ENCODE data around the gene MEGF6. TPM values are rescaled to one million over a fixed set of nuclear protein-coding genes. Genes with fewer than 3 reads are reported as not detected.

The MEGF6 gene
- total and polyA plus RNA-seq, 2 of the 8 experiments (the other 6 are each of a cell fraction or from before 2014, with no cell fraction given): 4.1 to 14.8 TPM

- no peak overlapping the region for H2BK120ac ChIP-seq (replicated peaks; ENCODE audit: low read depth, low read length)
- peaks cover 3 to 6% of the 10 kb centered on the region in 2 experiments; a peak in 2 of 4 replicates for H3K9me3 ChIP-seq (ENCODE audit: insufficient read depth in 2 of 2, low read depth in 1 of 2, low read length in 1 of 2)
- H3K27ac ChIP-seq (ENCODE audit: low read depth, low read length): no peak overlapping the region
- H2BK15ac ChIP-seq (ENCODE audit: low read length): no peak overlapping the region
- no peak overlapping the region for H3K4ac ChIP-seq (replicated peaks; ENCODE audit: insufficient read length, low read depth, low read length)
- no peak overlapping the region for H2AK5ac ChIP-seq (ENCODE audit: low read depth, low read length)
- H3K4me1 ChIP-seq (replicated peaks in 1 of 4; ENCODE audit: control insufficient read depth in 3 of 4, insufficient read depth in 4 of 4, low read length in 3 of 4): no peaks in the 10 kb centered on the region
- H3K56ac ChIP-seq (replicated peaks; ENCODE audit: insufficient read length, low read depth, low read length): no peak overlapping the region
- H3K23me2 ChIP-seq (ENCODE audit: low read depth, low read length): no peaks in the 10 kb centered on the region
- H3K9ac ChIP-seq (replicated peaks in 1 of 4; ENCODE audit: extremely low read depth in 1 of 4, low read depth in 3 of 4, low read length in 3 of 4): no peak overlapping the region; a peak in 1 of 7 replicates
- H4K20me1 ChIP-seq (replicated peaks in 1 of 2; ENCODE audit: control insufficient read depth in 1 of 2, insufficient read depth in 2 of 2, low read length in 2 of 2): peaks cover 0 to 3% of the 10 kb centered on the region in 2 experiments
- no peak overlapping the region for H3K4me3 ChIP-seq (ENCODE audit: extremely low read depth in 1 of 4, insufficient read depth in 2 of 4, low read depth in 3 of 4, low read length in 4 of 4)
- no peak overlapping the region for H3K14ac ChIP-seq (ENCODE audit: insufficient read length)
- H4K8ac ChIP-seq (ENCODE audit: extremely low read depth, insufficient read depth, low read length): no peak overlapping the region
- no peaks in the 10 kb centered on the region for H3K79me1 ChIP-seq (ENCODE audit: low read depth, low read length)
- DNase-seq (ENCODE audit: low read depth in 1 of 2, low spot score in 2 of 2) (no peak), FAIRE-seq (no peak)
- H3K18ac ChIP-seq (ENCODE audit: extremely low read depth, low read length): no peak overlapping the region
- H3K23ac ChIP-seq (ENCODE audit: insufficient read length): no peak overlapping the region
- ChIA-PET POLR2A (ENCODE audit: partially characterized antibody) (no interaction called here), CTCF (ENCODE audit: partially characterized antibody) (interaction anchor here (1.5 kb wide), 1 partner anchor 44 kb away, joined by 7 read pairs; no protein-coding TSS in a partner anchor)
- H3K4me2 ChIP-seq (ENCODE audit: insufficient read depth in 1 of 2, low read depth in 2 of 2, low read length in 2 of 2): no peak overlapping the region
- H3K36me3 ChIP-seq (ENCODE audit: control insufficient read depth in 2 of 4, insufficient read depth in 4 of 4, low read length in 3 of 4): no peaks in the 10 kb centered on the region; a peak in 1 of 8 replicates
- H2AFZ ChIP-seq (ENCODE audit: low read length): no peak overlapping the region
- H2BK12ac ChIP-seq (ENCODE audit: low read depth, low read length): no peak overlapping the region
- H2BK5ac ChIP-seq (ENCODE audit: low read depth, low read length): no peak overlapping the region
- H3K27me3 ChIP-seq (replicated peaks in 1 of 4; ENCODE audit: control insufficient read depth in 3 of 4, extremely low read depth in 1 of 4, insufficient read depth in 3 of 4, low read length in 3 of 4): no peaks in the 10 kb centered on the region
- WGBS, 2 experiments (ENCODE audit: extremely low coverage in 1 of 2, insufficient coverage in 1 of 2, insufficient read length in 1 of 2, insufficient replicate concordance in 2 of 2, low coverage in 1 of 2, low lambda C conversion rate in 2 of 2, missing lambda C conversion rate in 1 of 2): 99% methylated on average over 6 of the region's 6 CpGs; no CpG with 5 or more reads in 1 of the 2 experiments
- H4K91ac ChIP-seq (replicated peaks; ENCODE audit: insufficient read length, low read length): no peak overlapping the region
- H2BK20ac ChIP-seq (ENCODE audit: low read length): no peak overlapping the region
- no peak overlapping the region for H4K5ac ChIP-seq (ENCODE audit: insufficient read length, low read depth, low read length)
- H3K79me2 ChIP-seq (ENCODE audit: control insufficient read depth in 1 of 2, insufficient read depth in 2 of 2, low read length in 2 of 2): no peaks in the 10 kb centered on the region
- TF ChIP-seq HDAC6 (IDR thresholded peaks at IDR 0.05; ENCODE audit: low read depth, low read length): no peak
- no peak for TF ChIP-seq USF2 (IDR thresholded peaks at IDR 0.05; ENCODE audit: low read length)
- TF ChIP-seq KDM5A (IDR thresholded peaks at IDR 0.05; ENCODE audit: low read length): no peak
- TF ChIP-seq FOSL1 (IDR thresholded peaks at IDR 0.05; ENCODE audit: insufficient read depth, low read depth, low read length): no peak
- no peak for TF ChIP-seq BACH1 (IDR thresholded peaks at IDR 0.05; ENCODE audit: low read length)
- no peak for TF ChIP-seq ASH2L (IDR thresholded peaks at IDR 0.05; ENCODE audit: low read length)
- no peak for TF ChIP-seq CTCF (IDR thresholded peaks at IDR 0.05; ENCODE audit: control extremely low read depth in 1 of 3, insufficient read depth in 1 of 3, low read depth in 1 of 3, low read length in 3 of 3)
- no peak for TF ChIP-seq ATF2 (IDR thresholded peaks at IDR 0.05; ENCODE audit: low read length)
- TF ChIP-seq GTF2F1 (IDR thresholded peaks at IDR 0.05; ENCODE audit: borderline replicate concordance, low read depth, low read length): no peak
These were observed 40.0 kb downstream of the MEGF6 start for GRCh38 chr1:3571263-3571662.

Measured in H1 (cell line).